GM18498 (cell line): Measurements from ENCODE around the gene RNF180.
A peak's percentile ranks its signal among the peaks of the same experiment; 100 is the strongest.
"Not testable (repeated sequence)": the region's sequence is repeated elsewhere in the genome, so short reads cannot be mapped to it uniquely, and the experiment has no call there.

Experiments
- ATAC-seq: cut with Tn5 transposase; IDR thresholded peaks from one replicate; pipeline ENCODE4 v1.9.1; 2021; ENCODE audit warnings: mild to moderate bottlenecking, moderate library complexity; ENCODE audit not compliant: unreplicated experiment

Gene RNF180

GRCh38 chr5:64344501-64344900, 178.9 kb downstream of the RNF180 start:
- ATAC-seq = no peak

- no peak for ATAC-seq
These were observed 181.7 kb downstream of the RNF180 start for GRCh38 chr5:64347309-64347708.

GRCh38 chr5:64364426-64364825, 198.8 kb downstream of the RNF180 start:
- no peak for ATAC-seq

- peak; percentile 92 for ATAC-seq
These were observed 219.1 kb downstream of the RNF180 start for GRCh38 chr5:64384765-64385164.

- ATAC-seq = no peak
These were observed 231.9 kb downstream of the RNF180 start for GRCh38 chr5:64397552-64397951.

- ATAC-seq = not testable (repeated sequence)
These were observed 233.1 kb downstream of the RNF180 start for GRCh38 chr5:64398735-64399134.

- ATAC-seq = not testable (repeated sequence)
These were observed 241.6 kb downstream of the RNF180 start for GRCh38 chr5:64407103-64407825.

GRCh38 chr5:64417390-64417789, 251.7 kb downstream of the RNF180 start:
- ATAC-seq = no peak

- ATAC-seq = no peak
These were observed 252.4 kb downstream of the RNF180 start for GRCh38 chr5:64418013-64418412.
